NCI-H345 treated with DMSO at 0.1 percent for 48 hours (cell line): Measurements from ENCODE around the gene CDC42BPA.
"Not testable (repeated sequence)": the region's sequence is repeated elsewhere in the genome, so short reads cannot be mapped to it uniquely, and the experiment has no call there.

Experiments
- DNase-seq: peaks from one replicate; lab custom pipeline; 2025; ENCODE audit not compliant: unreplicated experiment; lab: John Stamatoyannopoulos, UW

Gene CDC42BPA

GRCh38 chr1:227336136-227336535 is 17.8 kb upstream of the CDC42BPA start:
- DNase-seq: not testable (repeated sequence)

- no peak for DNase-seq
Measured at GRCh38 chr1:227335242-227336020, 17.1 kb upstream of the CDC42BPA start.

DNA sequence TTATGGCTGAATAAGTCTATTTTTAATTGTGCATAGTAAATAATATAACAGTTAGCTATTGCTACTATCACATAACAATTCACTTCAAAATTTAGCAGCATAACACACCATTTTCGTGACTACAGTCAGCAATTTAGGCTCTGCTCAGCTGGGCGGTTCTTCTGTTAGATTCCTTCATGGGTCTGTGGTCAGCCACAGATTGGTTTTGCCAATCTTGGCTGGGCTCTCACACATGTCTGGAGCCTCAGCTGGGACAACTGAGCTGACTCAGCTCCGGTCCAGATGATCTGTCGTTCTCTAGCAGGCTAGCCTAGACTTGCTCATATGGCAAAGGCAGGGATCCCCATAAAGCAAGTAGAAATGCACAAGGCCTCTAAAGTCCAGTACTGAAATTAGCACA is 15.1 kb upstream of the CDC42BPA start:
- DNase-seq: no peak

- DNase-seq: no peak
Measured at GRCh38 chr1:227330279-227331076, 12.2 kb upstream of the CDC42BPA start.

- DNase-seq: no peak
Measured at GRCh38 chr1:227328405-227329019, 10.2 kb upstream of the CDC42BPA start.

- no peak for DNase-seq
Measured at GRCh38 chr1:227325156-227325555, 6.9 kb upstream of the CDC42BPA start.

- no peak for DNase-seq
Measured at GRCh38 chr1:227323967-227324268, 5.6 kb upstream of the CDC42BPA start.

GRCh38 chr1:227323171-227323966 is 5.1 kb upstream of the CDC42BPA start:
- no peak for DNase-seq

GRCh38 chr1:227322376-227322775 is 4.1 kb upstream of the CDC42BPA start:
- no peak for DNase-seq

DNA sequence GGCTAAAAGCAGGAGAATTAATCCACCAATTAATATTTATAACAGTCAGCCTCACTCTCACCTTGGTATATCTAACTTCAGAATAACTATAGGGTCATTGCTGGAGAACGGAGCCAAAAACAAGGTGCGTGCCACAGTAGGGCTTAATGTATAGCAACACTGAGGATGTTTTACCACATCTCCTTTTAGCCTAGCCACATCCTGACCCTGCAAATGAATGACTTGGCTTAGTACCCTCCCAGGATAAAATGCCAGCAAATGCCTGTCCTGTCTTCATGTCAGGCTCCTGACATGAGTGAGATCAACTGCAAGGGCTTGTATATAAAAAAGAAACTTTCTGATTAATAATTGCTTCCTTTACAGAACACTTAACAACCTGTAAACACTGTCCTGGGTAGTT is 2.7 kb upstream of the CDC42BPA start:
- DNase-seq: no peak

GRCh38 chr1:227320476-227320875 is 2.2 kb upstream of the CDC42BPA start:
- no peak for DNase-seq

- peak; percentile 36 for DNase-seq
Measured at GRCh38 chr1:227318853-227319607, 738 bp upstream of the CDC42BPA start.

DNA sequence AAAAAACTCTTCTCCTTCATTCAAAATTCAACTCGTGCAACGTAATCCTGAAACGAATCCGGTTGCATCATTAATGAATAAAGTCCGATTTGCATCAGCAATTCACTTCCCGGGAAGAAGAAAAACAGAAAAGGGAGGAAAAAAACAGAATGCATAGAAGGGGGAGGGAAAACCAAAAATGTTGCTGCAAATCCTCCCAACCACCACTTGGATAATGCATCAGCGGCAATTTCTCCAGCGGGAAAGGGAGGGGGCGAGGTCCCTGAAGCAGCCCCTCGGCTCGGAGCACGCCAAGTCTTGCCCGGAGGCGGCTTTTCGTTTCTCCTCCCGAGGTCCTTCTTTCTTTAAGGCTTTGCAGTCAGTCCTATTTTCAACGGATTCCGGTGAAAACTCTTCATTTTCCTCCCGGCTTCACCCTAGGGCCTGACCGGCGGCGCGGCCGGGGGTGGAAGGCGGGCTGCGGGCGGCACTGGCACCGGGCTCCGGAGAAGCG is 723 bp downstream of the CDC42BPA start:
- DNase-seq: peak; percentile 61

- peak; percentile 36 for DNase-seq
Measured at GRCh38 chr1:227317011-227317451, 1.3 kb downstream of the CDC42BPA start.

DNA sequence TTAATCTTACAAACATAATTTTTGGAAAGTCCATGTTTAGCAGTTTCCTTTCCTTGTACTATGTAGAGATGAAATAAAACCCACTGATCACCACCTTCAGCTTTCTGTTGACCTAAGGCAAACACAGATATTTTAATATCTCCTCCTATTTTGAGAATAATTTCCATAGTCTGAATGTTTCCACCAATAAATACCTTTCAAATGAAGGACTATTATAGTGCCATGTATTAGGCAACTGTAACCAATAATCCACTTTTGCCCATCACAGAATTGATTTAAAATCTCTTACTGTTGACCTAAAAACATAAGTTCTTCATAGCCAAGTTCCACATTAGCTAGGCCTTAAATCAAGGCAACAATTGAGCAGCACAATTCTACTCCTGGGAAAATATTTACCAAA is 1.8 kb downstream of the CDC42BPA start:
- no peak for DNase-seq

DNA sequence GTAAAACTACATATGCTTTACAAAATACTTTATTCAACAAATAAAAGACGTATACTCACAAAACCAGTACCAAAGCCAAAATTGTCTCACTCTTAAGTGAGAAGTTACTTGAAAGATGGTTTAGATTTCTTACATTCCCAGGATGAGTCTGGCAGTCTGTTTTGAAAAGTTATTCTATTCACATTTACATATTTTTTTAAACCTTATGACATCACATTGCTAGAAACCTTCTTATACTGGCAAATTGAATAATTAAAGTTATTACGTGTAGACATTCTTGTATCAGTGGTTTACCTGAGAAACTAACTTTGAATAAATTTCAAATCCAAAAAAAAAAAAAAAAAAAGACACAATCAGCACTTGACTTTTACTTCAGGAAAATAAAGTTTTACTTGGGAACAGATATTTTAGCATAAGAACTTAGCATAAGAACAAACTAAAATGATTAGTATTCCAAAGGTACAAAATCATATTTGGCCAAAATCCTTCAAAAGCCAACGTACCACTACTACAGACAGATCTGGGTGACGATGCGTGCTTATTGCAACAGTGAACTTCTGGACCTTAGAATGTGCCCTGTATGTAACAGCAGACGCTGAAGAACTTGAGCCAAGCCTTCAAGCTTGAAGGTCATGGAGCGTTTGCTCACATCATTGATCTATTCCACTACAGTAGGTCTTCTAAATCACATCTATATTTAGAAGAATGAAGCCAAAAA is 2.5 kb downstream of the CDC42BPA start:
- DNase-seq: no peak

- no peak for DNase-seq
Measured at GRCh38 chr1:227314014-227314848, 4.1 kb downstream of the CDC42BPA start.

DNA sequence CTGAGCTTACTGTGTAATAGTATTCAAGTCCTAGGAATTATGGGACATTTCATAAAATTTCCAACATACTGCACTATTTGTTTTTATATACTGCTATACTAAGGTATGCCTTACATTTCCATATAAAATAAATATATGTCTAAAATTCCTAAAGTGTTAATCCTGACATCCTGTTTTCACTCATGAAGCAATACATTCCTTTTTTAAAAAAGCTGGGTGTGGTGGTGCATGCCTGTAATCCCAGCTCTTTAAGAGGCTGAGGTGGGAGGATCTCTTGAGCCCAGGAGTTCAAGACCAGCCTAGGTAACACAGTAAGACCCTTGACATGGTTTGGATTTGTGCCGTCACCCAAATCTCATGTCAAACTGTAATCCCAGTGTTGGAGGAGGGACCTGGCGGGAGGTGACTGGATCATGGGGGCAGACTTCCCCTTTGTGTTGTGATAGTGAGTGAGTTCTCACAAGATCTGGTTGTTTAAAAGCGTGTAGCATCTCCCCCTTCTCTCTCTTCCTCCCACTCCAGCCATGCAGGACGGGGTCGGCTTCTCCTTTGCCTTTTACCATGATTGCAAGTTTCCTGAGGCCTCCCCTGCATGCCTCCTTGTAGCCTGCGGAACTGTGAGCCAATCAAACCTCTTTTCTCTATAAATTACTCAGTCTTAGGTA is 5.8 kb downstream of the CDC42BPA start:
- no peak for DNase-seq
